Putamen (tissue), 1 donor: ENCODE measurements around the gene ALG5.

ENCODE experiments used
- DNase-seq: peaks from one replicate; pipeline ENCODE4 v3.0.0-alpha.2; 2016; ENCODE audit warnings: low spot score

The ALG5 gene

GRCh38 chr13:36999054-36999714 lies at the start of gene ALG5:
Gene ALG5 (minus strand): TSS chr13:36999340. CDS start chr13:36999300, 40 bp downstream.
- peak; percentile 93 for DNase-seq

- no peak for DNase-seq
These were observed 48.7 kb upstream of the ALG5 start for GRCh38 chr13:37047846-37048245.

GRCh38 chr13:37047032-37047431 lies 47.9 kb upstream of the ALG5 start:
- no peak for DNase-seq

- no peak for DNase-seq
These were observed 46.9 kb upstream of the ALG5 start for GRCh38 chr13:37046062-37046461.

GRCh38 chr13:37040789-37041188 lies 41.6 kb upstream of the ALG5 start:
- no peak for DNase-seq

GRCh38 chr13:37039896-37040295 lies 40.8 kb upstream of the ALG5 start:
- no peak for DNase-seq

- no peak for DNase-seq
These were observed 38.1 kb upstream of the ALG5 start for GRCh38 chr13:37037241-37037640.

GRCh38 chr13:37029617-37030016 lies 30.5 kb upstream of the ALG5 start:
- DNase-seq: no peak

GRCh38 chr13:37027639-37028038 lies 28.5 kb upstream of the ALG5 start:
- no peak for DNase-seq

GRCh38 chr13:37026771-37027170 lies 27.6 kb upstream of the ALG5 start:
- DNase-seq: no peak

GRCh38 chr13:37023871-37024270 lies 24.7 kb upstream of the ALG5 start:
- no peak for DNase-seq

GRCh38 chr13:37014609-37015008 lies 15.5 kb upstream of the ALG5 start:
- DNase-seq: no peak

- no peak for DNase-seq
These were observed 12.6 kb upstream of the ALG5 start for GRCh38 chr13:37011788-37012187.

GRCh38 chr13:37011002-37011401 lies 11.9 kb upstream of the ALG5 start:
- DNase-seq: no peak

- DNase-seq: no peak
These were observed 11.3 kb upstream of the ALG5 start for GRCh38 chr13:37010424-37010823.

GRCh38 chr13:37009692-37010091 lies 10.6 kb upstream of the ALG5 start:
- no peak for DNase-seq

- no peak for DNase-seq
These were observed 2.7 kb upstream of the ALG5 start for GRCh38 chr13:37001921-37002250.

GRCh38 chr13:36998624-36999041 lies 507 bp downstream of the ALG5 start:
- peak; percentile 29 for DNase-seq

GRCh38 chr13:36997716-36998427 lies 1.3 kb downstream of the ALG5 start:
- no peak for DNase-seq

GRCh38 chr13:36992362-36992761 lies 6.8 kb downstream of the ALG5 start:
- no peak for DNase-seq

- no peak for DNase-seq
These were observed 12.5 kb downstream of the ALG5 start for GRCh38 chr13:36986462-36987240.

- DNase-seq: no peak
These were observed 17.9 kb downstream of the ALG5 start for GRCh38 chr13:36981156-36981743.
